ENCODE measurements around the gene HSD17B7.

HSD17B7 gene

GRCh38 chr1:162861101-162861500 lies 70.6 kb downstream of the HSD17B7 start, which contains the start of gene CCDC190:
CCDC190 (minus strand) TSS chr1:162861175; CDS start chr1:162859646, 1,529 bp downstream.
- no peak for DNase-seq

- no peak for DNase-seq
Observed at GRCh38 chr1:162861625-162862024, 71.1 kb downstream of the HSD17B7 start.

Data from hematopoietic multipotent progenitor cell treated with erythropoietin and hydrocortisone succinate and interleukin-3 and kit ligand, for 4 days (in vitro differentiated cells).